Head of caudate nucleus (tissue), 42 donors: ENCODE results near the gene CRB1.

Experiments
- DNase-seq, 42 donors: peaks; one replicate each; pipeline versions ENCODE4 v3.0.0 to v3.0.0-alpha.2; 2020 to 2021; ENCODE audit warnings: mixed read lengths in 7 of 42
- intact Hi-C: fragments of 100-400 bp; cut with DNase I; formaldehyde crosslinking; loops from one replicate; pipeline ENCODE4 v1.15.0; 2022

CRB1 gene

DNA sequence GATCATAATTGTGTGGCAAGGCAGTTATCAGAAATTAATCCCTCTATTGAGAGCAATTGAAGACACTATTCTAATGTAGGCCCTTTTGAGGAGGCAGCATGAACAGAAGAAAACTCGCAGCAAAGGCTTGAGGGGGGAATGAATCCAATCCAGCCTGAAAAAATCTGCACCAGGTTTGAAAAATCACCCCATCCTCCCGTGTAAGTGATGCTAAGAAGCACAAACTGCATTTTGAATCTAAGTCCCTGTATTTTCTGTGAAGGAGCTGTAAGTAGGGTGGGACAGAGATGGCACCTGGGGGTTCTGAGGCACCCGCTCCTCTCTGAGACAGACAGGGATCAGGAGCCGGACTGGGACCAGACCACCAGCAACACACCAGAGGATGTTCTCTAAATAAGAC is at the start of gene CRB1:
CRB1 (plus strand) TSS at position 241 of the 400 bp plus-strand sequence. CDS start 161 bp downstream, outside the sequence.
- peak in 35 of 42 donors; percentile 6 to 73 (median 30) for DNase-seq
- intact Hi-C loops = no loop called here

GRCh38 chr1:197218857-197219256 is 49.2 kb upstream of the CRB1 start:
- intact Hi-C loops = no loop called here

DNA sequence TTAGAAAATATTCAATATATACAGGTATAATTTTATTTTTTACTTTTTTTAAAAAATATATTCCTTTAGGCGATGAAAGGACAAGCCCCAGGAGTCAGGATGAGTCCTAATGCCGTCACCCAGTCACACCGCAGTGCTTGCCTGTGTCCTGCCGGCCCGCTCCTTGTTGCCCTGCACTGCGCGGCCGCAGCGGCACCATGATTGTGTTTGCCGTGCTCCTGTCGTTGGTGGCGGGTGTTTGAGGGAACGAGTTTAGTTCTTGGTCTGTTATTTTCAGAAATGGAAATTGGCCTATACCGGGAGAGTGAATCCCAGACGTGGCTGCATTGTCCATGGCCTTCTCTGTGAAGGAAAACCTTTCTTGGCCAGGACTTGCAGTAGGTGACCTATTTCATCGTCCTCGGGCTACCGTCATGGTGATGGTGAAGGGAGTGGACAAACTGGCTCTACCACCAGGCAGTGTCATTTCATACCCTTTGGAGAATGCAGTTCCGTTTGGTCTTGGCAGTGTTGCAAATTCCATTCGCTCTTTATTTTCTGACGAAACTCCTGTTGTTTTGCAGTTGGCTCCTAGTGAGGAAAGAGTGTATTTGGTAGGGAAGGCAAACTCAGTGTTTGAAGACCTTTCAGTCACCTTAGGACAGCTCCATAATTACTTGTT is 45.9 kb upstream of the CRB1 start:
- intact Hi-C loops = loop anchor here (5.0 kb wide), 1 partner anchor 90 kb away; no protein-coding TSS in a partner anchor
- peak in 1 of 42 donors; percentile 45 for DNase-seq

More at GRCh38 chr1:197218857-197219256, 49.2 kb upstream of the CRB1 start:
- no peak for DNase-seq

- intact Hi-C loops = loop anchor here (5.0 kb wide), 1 partner anchor 90 kb away; no protein-coding TSS in a partner anchor
These were observed 45.3 kb upstream of the CRB1 start for GRCh38 chr1:197222780-197223179.

DNA sequence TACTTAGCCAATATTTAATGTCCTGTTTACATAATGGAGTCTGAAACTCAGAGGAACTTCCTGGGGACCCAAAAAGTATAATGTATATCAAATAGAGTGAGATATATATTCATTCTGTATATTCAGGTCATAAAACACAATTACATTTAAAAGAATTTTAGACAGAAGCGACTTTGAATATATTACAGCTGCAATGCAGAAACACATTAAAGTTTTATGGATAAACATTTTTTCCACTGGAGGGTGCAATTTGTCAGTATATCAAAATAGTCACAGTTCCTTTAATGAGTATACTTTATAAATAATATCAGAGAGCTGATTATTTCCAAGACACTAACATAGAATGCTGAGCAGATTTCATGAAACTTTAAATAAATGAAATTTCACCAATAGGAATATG is 43.9 kb upstream of the CRB1 start:
- no peak for DNase-seq
- intact Hi-C loops = loop anchor here (5.0 kb wide), 1 partner anchor 88 kb away; no protein-coding TSS in a partner anchor

More at GRCh38 chr1:197222780-197223179, 45.3 kb upstream of the CRB1 start:
- DNase-seq = no peak

GRCh38 chr1:197225611-197226010 is 42.4 kb upstream of the CRB1 start:
- DNase-seq = no peak
- intact Hi-C loops = no loop called here

DNA sequence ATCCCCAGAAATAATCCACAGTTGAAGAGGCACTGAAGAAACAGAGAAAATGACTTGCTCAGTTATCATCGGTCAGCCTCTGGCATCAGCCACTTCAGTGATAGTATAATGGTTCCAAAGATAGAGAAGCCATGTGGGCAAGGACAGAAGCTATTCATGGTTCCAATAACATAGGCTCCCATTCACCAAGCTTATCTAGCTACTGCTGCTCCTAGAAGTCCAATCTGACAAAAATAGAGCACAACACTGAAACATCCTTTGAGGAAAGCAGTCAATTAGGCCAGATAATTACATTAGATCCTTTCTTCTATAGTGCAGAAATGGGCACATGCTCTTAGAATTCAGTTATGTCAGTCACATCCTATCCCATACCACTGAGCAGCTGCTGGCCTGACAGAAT is 33.5 kb upstream of the CRB1 start:
- DNase-seq = peak in 10 of 42 donors; percentile 6 to 67 (median 17)
- intact Hi-C loops = no loop called here

GRCh38 chr1:197235355-197235754 is 32.7 kb upstream of the CRB1 start:
- intact Hi-C loops = no loop called here
- no peak for DNase-seq

DNA sequence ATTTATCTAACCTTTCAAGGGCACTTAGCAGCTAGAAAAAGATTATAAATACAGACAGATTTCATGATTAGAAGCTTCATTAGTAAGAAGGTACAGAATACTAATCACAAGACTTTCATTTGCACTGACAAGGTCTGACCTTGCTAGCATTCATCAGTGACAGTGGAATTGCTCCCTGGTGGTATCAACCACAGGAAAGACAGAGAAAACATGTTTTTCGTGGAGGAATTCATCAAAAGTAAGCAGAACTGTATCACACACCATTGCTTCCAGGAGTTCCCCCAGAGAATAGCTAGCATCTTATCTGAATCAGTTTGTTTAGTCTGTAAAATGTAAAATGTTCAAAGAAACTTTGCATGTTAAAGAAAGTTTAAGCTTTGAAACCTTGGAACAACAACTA is 20.6 kb upstream of the CRB1 start:
- intact Hi-C loops = no loop called here
- DNase-seq = no peak

DNA sequence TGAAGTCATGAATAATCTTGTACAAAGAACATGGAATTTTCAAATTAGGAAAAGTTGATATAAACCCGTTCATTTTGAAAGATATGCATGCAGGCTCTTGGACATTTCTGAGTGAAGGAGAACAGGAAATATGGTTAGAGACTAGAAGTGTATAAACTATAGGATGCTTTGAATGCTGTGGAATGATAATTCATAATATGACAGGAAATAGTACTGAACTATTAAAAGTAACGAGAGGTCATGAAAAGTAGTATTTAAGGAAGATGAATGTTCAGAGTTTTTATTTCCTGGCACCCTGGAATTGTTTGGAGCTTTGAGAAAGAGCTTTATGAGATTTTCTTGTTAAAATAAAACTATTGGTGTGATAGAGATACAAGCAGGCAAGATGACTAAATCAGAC is 18.7 kb upstream of the CRB1 start:
- intact Hi-C loops = no loop called here
- no peak for DNase-seq

DNA sequence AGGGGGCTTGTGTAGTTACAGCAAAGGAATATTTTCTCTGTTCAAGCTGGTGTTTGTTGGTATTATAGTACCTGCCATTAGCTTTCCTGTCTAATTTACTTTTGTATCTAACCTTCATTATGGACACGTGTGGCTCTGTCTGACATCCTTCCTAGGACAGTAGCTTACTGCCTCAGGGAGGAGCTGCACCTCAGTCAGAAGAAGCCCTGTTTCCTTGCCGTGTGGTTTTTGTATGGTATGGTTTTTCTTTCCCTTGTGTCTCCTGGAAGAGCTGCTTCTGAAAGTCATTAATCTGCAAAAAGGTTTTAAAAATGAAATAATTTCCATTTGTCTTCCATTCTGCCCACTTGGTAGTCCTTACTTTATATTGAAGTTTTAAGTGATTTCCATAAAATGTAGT is 17.4 kb upstream of the CRB1 start:
- intact Hi-C loops = no loop called here
- DNase-seq = no peak

- DNase-seq = no peak
- intact Hi-C loops = no loop called here
These were observed 15.1 kb upstream of the CRB1 start for GRCh38 chr1:197252973-197253372.

DNA sequence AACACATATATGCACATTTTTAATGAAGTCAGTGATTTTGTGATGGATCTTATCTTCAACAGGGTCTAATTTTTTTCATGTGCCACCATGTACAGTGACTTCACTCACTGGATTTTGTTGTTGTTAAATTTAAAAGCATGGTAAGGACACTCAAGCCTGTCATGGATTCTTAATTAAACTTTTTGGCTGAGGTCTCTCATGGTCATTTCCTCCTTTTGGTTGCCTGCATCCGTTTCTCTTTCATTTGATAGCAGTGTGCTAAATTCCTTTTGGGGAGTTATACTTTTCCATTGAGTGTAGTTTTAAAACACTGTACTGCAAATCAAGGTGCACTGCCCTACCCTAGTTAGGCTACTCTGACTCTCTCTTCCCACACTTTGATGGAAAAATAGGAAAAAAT is 13.2 kb upstream of the CRB1 start:
- intact Hi-C loops = no loop called here
- DNase-seq = no peak

- DNase-seq = no peak
- intact Hi-C loops = no loop called here
These were observed 3.0 kb upstream of the CRB1 start for GRCh38 chr1:197264936-197265567.

DNA sequence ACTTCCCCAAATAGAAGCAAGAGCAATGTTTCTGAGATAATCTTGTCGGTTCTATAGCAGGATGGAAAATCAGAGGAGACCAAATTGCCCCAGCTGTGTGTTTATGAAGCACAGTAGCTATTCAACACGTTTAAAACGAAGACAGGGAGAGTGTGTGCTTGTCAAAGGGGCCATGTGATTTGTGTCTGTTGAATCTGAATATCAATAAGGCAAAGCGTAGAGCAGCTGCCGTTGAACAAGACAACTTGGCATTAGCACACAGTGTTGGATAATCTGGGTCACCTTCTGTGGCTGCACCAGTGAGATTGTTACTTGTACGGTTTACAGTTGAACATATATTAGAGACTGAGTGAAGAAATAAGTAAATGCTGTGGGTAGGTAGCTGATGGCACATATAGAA is 1.0 kb downstream of the CRB1 start:
- DNase-seq = peak in 40 of 42 donors; percentile 5 to 81 (median 48)
- intact Hi-C loops = no loop called here

GRCh38 chr1:197272791-197273190 is 4.7 kb downstream of the CRB1 start:
- DNase-seq = no peak
- intact Hi-C loops = no loop called here

- intact Hi-C loops = no loop called here
- no peak for DNase-seq
These were observed 9.1 kb downstream of the CRB1 start for GRCh38 chr1:197277166-197277565.

DNA sequence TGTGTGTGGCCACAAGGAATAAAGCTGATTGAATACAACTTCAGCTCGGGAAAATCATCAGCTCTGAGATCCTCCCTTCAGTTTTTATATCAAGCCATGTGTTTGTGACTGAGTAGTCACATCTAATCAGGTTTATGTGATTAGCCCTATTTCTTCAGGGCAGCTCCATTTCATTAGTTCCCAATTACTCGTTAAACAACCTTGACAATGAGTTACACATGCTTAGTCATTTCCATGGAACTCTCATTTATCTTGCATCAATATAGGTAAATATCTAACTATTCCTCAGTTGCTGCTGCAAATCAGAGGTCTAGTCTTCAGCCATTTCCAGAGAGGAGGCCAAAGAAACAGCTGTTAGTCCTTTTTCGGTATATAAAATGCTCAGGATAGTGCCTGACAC is 16.3 kb downstream of the CRB1 start:
- no peak for DNase-seq
- intact Hi-C loops = no loop called here

DNA sequence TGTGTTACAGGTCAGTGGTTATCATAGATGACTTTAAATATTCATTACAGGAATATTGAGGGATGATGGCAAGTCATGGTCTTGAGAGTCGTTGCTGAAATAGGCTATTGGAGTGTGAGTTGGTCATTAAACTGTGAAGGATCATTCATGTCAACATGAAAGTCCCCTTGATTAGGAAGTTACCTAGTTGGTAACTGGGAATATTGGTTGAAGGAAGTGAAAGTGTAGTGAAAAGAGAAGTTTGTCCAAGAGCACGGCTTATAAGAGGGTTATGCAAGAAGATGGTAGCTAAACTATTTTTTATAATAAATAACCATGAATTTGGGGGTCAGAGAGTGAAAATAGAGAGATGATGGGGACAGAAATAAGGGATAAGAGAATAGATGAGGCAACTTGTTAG is 16.9 kb downstream of the CRB1 start:
- intact Hi-C loops = no loop called here
- DNase-seq = no peak

GRCh38 chr1:197285526-197286205 is 17.6 kb downstream of the CRB1 start:
- no peak for DNase-seq
- intact Hi-C loops = no loop called here
